ENCODE measurements around the gene STRA8.
"Not testable (repeated sequence)": the region's sequence is repeated elsewhere in the genome, so short reads cannot be mapped to it uniquely, and the experiment has no call there.

The STRA8 gene

GRCh38 chr7:135210888-135211178 lies 22.8 kb upstream of the STRA8 start:
- Histone ChIP-seq H3K79me2 (ENCODE audit: low read length) (no peaks in the 10 kb centered on the region), H3K4me2 (ENCODE audit: low read depth, low read length) (peak overlapping the region; percentile 76), H3K27me3 (replicated peaks; ENCODE audit: insufficient read depth, low read length) (no peaks in the 10 kb centered on the region), H3K4me1 (ENCODE audit: low read length) (peaks cover 11% of the 10 kb centered on the region; the same call in 1 of the 2 replicates), H3K4me3 (ENCODE audit: low read length) (peak overlapping the region; percentile 86), H2AFZ (ENCODE audit: low read length) (peak overlapping the region; percentile 96), H3K36me3 (replicated peaks; ENCODE audit: insufficient read depth, low read length) (no peaks in the 10 kb centered on the region), H3K9me2 (replicated peaks; ENCODE audit: insufficient read depth, low read length) (no peaks in the 10 kb centered on the region), H3K9me3 (replicated peaks; ENCODE audit: insufficient read depth, low read length) (no peaks in the 10 kb centered on the region), H3K27ac (ENCODE audit: low read length) (peak overlapping the region; percentile 32; the same call in 1 of the 2 replicates), H3F3A (ENCODE audit: insufficient read depth, low read length) (0 out of 2 replicates have a peak, but pooled peaks cover 5% of the 10 kb centered on the region), H3K9ac (ENCODE audit: low read length) (peak overlapping the region; percentile 78), H4K20me1 (ENCODE audit: insufficient read depth, low read length) (no peaks in the 10 kb centered on the region)
- TF ChIP-seq EZH2phosphoT487 (IDR thresholded peaks at IDR 0.05; ENCODE audit: low read length), result no peak
- TF ChIP-seq, protein P1, sequence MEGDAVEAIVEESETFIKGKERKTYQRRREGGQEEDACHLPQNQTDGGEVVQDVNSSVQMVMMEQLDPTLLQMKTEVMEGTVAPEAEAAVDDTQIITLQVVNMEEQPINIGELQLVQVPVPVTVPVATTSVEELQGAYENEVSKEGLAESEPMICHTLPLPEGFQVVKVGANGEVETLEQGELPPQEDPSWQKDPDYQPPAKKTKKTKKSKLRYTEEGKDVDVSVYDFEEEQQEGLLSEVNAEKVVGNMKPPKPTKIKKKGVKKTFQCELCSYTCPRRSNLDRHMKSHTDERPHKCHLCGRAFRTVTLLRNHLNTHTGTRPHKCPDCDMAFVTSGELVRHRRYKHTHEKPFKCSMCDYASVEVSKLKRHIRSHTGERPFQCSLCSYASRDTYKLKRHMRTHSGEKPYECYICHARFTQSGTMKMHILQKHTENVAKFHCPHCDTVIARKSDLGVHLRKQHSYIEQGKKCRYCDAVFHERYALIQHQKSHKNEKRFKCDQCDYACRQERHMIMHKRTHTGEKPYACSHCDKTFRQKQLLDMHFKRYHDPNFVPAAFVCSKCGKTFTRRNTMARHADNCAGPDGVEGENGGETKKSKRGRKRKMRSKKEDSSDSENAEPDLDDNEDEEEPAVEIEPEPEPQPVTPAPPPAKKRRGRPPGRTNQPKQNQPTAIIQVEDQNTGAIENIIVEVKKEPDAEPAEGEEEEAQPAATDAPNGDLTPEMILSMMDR (IDR thresholded peaks at IDR 0.05; ENCODE audit: low read length), result no peak
- TF ChIP-seq EZH2 (optimal IDR thresholded peaks at IDR 0.05; ENCODE audit: low read depth, low read length), result no peak
- DNase-seq, result peak; percentile 34

DNA sequence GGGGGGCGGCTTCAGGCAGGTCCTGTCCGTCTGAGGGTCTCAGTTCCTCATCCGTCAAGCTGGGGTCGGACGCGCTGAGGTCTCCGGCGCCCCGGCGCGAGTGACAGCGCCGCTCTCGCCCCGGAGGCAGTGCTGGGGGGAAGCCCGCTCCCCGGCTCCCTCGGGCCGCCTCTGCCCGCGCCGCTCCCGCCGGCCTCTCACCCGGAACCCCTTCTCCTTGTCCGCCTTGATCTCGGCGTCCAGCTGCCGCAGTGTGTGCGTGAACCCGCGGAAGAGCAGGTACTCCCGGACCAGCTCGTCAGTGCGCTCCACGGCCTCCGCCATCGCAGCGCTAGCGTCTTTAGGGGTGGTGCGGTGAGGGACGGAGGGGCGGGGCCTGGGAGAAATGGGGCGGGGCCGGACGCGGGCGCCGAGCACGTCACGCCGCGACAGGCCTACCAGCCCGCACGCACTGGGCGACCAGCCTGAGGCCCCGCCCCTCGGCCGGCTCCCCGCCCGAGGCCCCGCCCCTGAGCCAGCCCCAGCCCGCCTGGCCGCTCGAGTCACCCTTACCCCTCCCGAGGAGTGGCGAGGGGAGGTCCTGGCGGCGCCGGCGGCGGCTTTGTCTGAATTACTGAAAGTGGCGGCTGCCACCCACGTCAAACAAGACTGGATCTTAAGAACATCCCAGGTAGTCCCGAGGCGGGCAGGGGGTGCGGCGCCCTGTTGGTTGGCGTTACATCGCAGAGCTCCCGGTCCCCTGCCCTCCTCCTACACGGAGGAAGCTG lies 22.3 kb upstream of the STRA8 start, which contains the start of gene WDR91:
Gene WDR91 (minus strand): TSS at position 348 of the 767 bp plus-strand sequence. CDS start 24 bp downstream, at position 324.
- TF ChIP-seq, protein P1 (IDR thresholded peaks at IDR 0.05; ENCODE audit: low read length), result peak; percentile 16; the same call in 1 of the 2 replicates
- no peak for TF ChIP-seq EZH2phosphoT487 (IDR thresholded peaks at IDR 0.05; ENCODE audit: low read length)
- DNase-seq, result peak; percentile 97
- Histone ChIP-seq H3K4me1 (ENCODE audit: low read length) (peaks cover 11% of the 10 kb centered on the region; the same call in 1 of the 2 replicates), H3K9ac (ENCODE audit: low read length) (peak within 1 kb of the TSS; percentile 78), H3K4me3 (ENCODE audit: low read length) (peak within 1 kb of the TSS; percentile 86), H3K27ac (ENCODE audit: low read length) (peak within 1 kb of the TSS; percentile 32; the same call in 1 of the 2 replicates), H2AFZ (ENCODE audit: low read length) (peak within 1 kb of the TSS; percentile 99), H3K9me2 (replicated peaks; ENCODE audit: insufficient read depth, low read length) (no peaks in the 10 kb centered on the region), H3K36me3 (replicated peaks; ENCODE audit: insufficient read depth, low read length) (no peaks in the 10 kb centered on the region), H3K27me3 (replicated peaks; ENCODE audit: insufficient read depth, low read length) (no peaks in the 10 kb centered on the region), H3K9me3 (replicated peaks; ENCODE audit: insufficient read depth, low read length) (no peaks in the 10 kb centered on the region), H3K79me2 (ENCODE audit: low read length) (no peaks in the 10 kb centered on the region), H4K20me1 (ENCODE audit: insufficient read depth, low read length) (no peaks in the 10 kb centered on the region), H3K4me2 (ENCODE audit: low read depth, low read length) (peak within 1 kb of the TSS; percentile 92), H3F3A (ENCODE audit: insufficient read depth, low read length) (0 out of 2 replicates have a peak, but pooled peaks cover 5% of the 10 kb centered on the region)

DNA sequence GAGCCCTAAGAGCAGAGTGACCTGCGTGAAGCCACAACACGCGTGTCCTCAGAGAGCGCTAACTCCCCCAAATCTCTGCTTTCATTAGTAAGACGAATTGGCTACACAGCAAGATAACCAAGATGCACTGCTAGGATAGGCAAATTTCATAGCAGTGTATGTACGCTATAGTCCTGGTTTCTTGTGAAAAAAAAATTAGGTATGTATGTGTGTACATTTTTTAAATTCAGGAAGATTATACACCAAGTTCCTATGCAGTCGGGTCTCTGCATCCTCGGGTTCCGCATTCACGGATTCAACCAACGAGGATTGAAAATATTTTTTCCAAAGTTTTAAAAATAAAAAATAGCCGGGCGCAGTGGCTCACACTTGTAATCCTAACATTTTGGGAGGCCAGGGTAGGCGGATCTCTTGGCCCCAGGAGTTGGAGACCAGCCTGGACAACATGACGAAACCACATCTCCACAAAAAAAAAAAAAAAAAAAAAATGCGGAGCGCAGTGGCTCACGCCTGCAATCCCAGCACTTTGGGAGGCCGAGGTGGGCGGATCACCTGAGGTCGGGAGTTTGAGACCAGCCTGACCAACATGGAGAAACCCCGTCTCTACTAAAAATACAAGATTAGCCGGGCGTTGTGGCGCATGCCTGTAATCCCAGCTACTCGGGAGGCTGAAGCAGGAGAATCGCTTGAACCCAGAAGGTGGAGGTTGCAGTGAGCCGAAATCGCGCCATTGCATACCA lies 21.5 kb upstream of the STRA8 start:
- H2AFZ ChIP-seq (ENCODE audit: low read length), result peak overlapping the region; percentile 99
- peak overlapping the region; percentile 68 for H3K9ac ChIP-seq (ENCODE audit: low read length)
- H3K4me1 ChIP-seq (ENCODE audit: low read length), result peaks cover 11% of the 10 kb centered on the region; the same call in 1 of the 2 replicates
- DNase-seq; H3K9me3 ChIP-seq (replicated peaks; ENCODE audit: insufficient read depth, low read length); H3K27me3 ChIP-seq (replicated peaks; ENCODE audit: insufficient read depth, low read length); H3K79me2 ChIP-seq (ENCODE audit: low read length); H3F3A ChIP-seq (ENCODE audit: insufficient read depth, low read length); H4K20me1 ChIP-seq (ENCODE audit: insufficient read depth, low read length); H3K9me2 ChIP-seq (replicated peaks; ENCODE audit: insufficient read depth, low read length); H3K36me3 ChIP-seq (replicated peaks; ENCODE audit: insufficient read depth, low read length): not testable (repeated sequence)
- H3K27ac ChIP-seq (ENCODE audit: low read length), result peak overlapping the region; percentile 12; the same call in 1 of the 2 replicates
- peak overlapping the region; percentile 77 for H3K4me3 ChIP-seq (ENCODE audit: low read length)
- H3K4me2 ChIP-seq (ENCODE audit: low read depth, low read length), result peak overlapping the region; percentile 92

All from MM.1S (cell line).